Measurements from ENCODE around the gene DMBT1. TPM values are rescaled to one million over a fixed set of nuclear protein-coding genes. Genes with fewer than 3 reads are reported as not detected.

The DMBT1 gene
- polyA plus RNA-seq, 1 donor (not counting 4 experiments of a cell fraction or from before 2014, with no cell fraction given), result 0.04 TPM

- dilution Hi-C loops (cut with MboI; ENCODE audit: extremely low pct_ligation_motif_present, low sequenced_read_pairs), result no loop called here
- H3K36me3 ChIP-seq (ENCODE audit: control insufficient read depth in 2 of 2, extremely low read depth in 1 of 2, insufficient read depth in 2 of 2, low read length in 2 of 2), result no peaks in the 10 kb centered on the region
- no peak overlapping the region for H3K9ac ChIP-seq (ENCODE audit: control insufficient read depth, extremely low read depth, insufficient read depth, low read length)
- H3K4me1 ChIP-seq (ENCODE audit: control insufficient read depth, extremely low read depth, insufficient read depth, low read length), result no peaks in the 10 kb centered on the region
- no peaks in the 10 kb centered on the region for H3K9me3 ChIP-seq (ENCODE audit: control insufficient read depth, low read depth, low read length)
- no peak for FAIRE-seq
- no peaks in the 10 kb centered on the region for H4K20me1 ChIP-seq (ENCODE audit: control insufficient read depth, extremely low read depth, insufficient read depth, low read length)
- no peaks in the 10 kb centered on the region for H3K9me1 ChIP-seq (ENCODE audit: control insufficient read depth, extremely low read depth, insufficient read depth, low read length)
- H3K4me3 ChIP-seq (ENCODE audit: control insufficient read depth in 2 of 3, extremely low read depth in 1 of 3, insufficient read depth in 2 of 3, low read depth in 1 of 3, low read length in 3 of 3), result no peak overlapping the region
- no peaks in the 10 kb centered on the region for H3K79me2 ChIP-seq (ENCODE audit: control insufficient read depth, insufficient read depth, low read length)
- no peak overlapping the region for H3K4me2 ChIP-seq (ENCODE audit: control insufficient read depth, extremely low read depth, insufficient read depth, low read depth, low read length)
- DNase-seq (ENCODE audit: low read depth, low spot score), result no peak
- H3K27ac ChIP-seq (ENCODE audit: control insufficient read depth, insufficient read depth, low read length), result no peak overlapping the region
- TF ChIP-seq EZH2 (IDR thresholded peaks at IDR 0.05; ENCODE audit: low read length) (no peak), CTCF (optimal IDR thresholded peaks at IDR 0.05 in 1 of 3, IDR thresholded peaks at IDR 0.05 in 1 of 3, conservative IDR thresholded peaks at IDR 0.05 in 1 of 3; ENCODE audit: extremely low read depth in 1 of 3, insufficient read depth in 2 of 3, low read length in 3 of 3) (no peak)
- peaks cover 10% of the 10 kb centered on the region for H3K27me3 ChIP-seq (ENCODE audit: control insufficient read depth, extremely low read depth, insufficient read depth, low read length)
- H2AFZ ChIP-seq (ENCODE audit: control insufficient read depth, low read length), result no peak overlapping the region
These were observed 112.1 kb downstream of the DMBT1 start for GRCh38 chr10:122672655-122673054.

GRCh38 chr10:122673269-122673668 is 112.7 kb downstream of the DMBT1 start:
- FAIRE-seq (no peak), DNase-seq (ENCODE audit: low read depth, low spot score) (no peak)
- Histone ChIP-seq H4K20me1 (ENCODE audit: control insufficient read depth, extremely low read depth, insufficient read depth, low read length) (no peaks in the 10 kb centered on the region), H3K27ac (ENCODE audit: control insufficient read depth, insufficient read depth, low read length) (no peak overlapping the region), H3K9me1 (ENCODE audit: control insufficient read depth, extremely low read depth, insufficient read depth, low read length) (no peaks in the 10 kb centered on the region), H3K79me2 (ENCODE audit: control insufficient read depth, insufficient read depth, low read length) (no peaks in the 10 kb centered on the region), H3K36me3 (ENCODE audit: control insufficient read depth in 2 of 2, extremely low read depth in 1 of 2, insufficient read depth in 2 of 2, low read length in 2 of 2) (no peaks in the 10 kb centered on the region), H3K4me1 (ENCODE audit: control insufficient read depth, extremely low read depth, insufficient read depth, low read length) (no peaks in the 10 kb centered on the region), H3K9me3 (ENCODE audit: control insufficient read depth, low read depth, low read length) (no peaks in the 10 kb centered on the region), H3K27me3 (ENCODE audit: control insufficient read depth, extremely low read depth, insufficient read depth, low read length) (peaks cover 10% of the 10 kb centered on the region), H3K4me2 (ENCODE audit: control insufficient read depth, extremely low read depth, insufficient read depth, low read depth, low read length) (no peak overlapping the region), H2AFZ (ENCODE audit: control insufficient read depth, low read length) (no peak overlapping the region), H3K4me3 (ENCODE audit: control insufficient read depth in 2 of 3, extremely low read depth in 1 of 3, insufficient read depth in 2 of 3, low read depth in 1 of 3, low read length in 3 of 3) (no peak overlapping the region), H3K9ac (ENCODE audit: control insufficient read depth, extremely low read depth, insufficient read depth, low read length) (no peak overlapping the region)
- dilution Hi-C loops (cut with MboI; ENCODE audit: extremely low pct_ligation_motif_present, low sequenced_read_pairs), result no loop called here
- TF ChIP-seq CTCF (optimal IDR thresholded peaks at IDR 0.05 in 1 of 3, IDR thresholded peaks at IDR 0.05 in 1 of 3, conservative IDR thresholded peaks at IDR 0.05 in 1 of 3; ENCODE audit: extremely low read depth in 1 of 3, insufficient read depth in 2 of 3, low read length in 3 of 3) (no peak), EZH2 (IDR thresholded peaks at IDR 0.05; ENCODE audit: low read length) (no peak)

Measured in keratinocyte (primary cell).